H9 (cell line): Measurements from ENCODE around the gene BCHE. TPM values are rescaled to one million over a fixed set of nuclear protein-coding genes. Genes with fewer than 3 reads are reported as not detected.

Experiments used
- DNase-seq: peaks from one replicate; pipeline ENCODE4 v3.0.0-alpha.2; 2017
- H2AFZ ChIP-seq: one replicate; pipeline ENCODE4 v1.6.1; 2013; ENCODE audit warnings: mild to moderate bottlenecking, low read length, control low read depth, moderate library complexity
- H2AK5ac ChIP-seq: 2 replicates; pipeline ENCODE4 v1.6.1; 2013; ENCODE audit warnings: low read length, control low read depth, mixed read lengths; ENCODE audit not compliant: insufficient read length
- H2BK120ac ChIP-seq: one replicate; pipeline ENCODE4 v1.6.1; 2013; ENCODE audit warnings: low read depth, mild to moderate bottlenecking, low read length, control low read depth, inconsistent platforms; ENCODE audit not compliant: poor library complexity, severe bottlenecking
- H2BK12ac ChIP-seq: 2 replicates; pipeline ENCODE4 v1.6.1; 2013; ENCODE audit warnings: low read length, control low read depth, mixed read lengths, low read depth; ENCODE audit not compliant: insufficient read length
- H2BK15ac ChIP-seq: 2 replicates; pipeline ENCODE4 v1.6.1; 2013; ENCODE audit warnings: low read depth, low read length, control low read depth
- H2BK20ac ChIP-seq: one replicate; pipeline ENCODE4 v1.6.1; 2013; ENCODE audit warnings: low read depth, mild to moderate bottlenecking, low read length, control low read depth, inconsistent platforms; ENCODE audit not compliant: poor library complexity, severe bottlenecking
- H2BK5ac ChIP-seq: 2 replicates; pipeline ENCODE4 v1.6.1; 2013; ENCODE audit warnings: low read length, control low read depth, mixed read lengths; ENCODE audit not compliant: insufficient read length
- H3K14ac ChIP-seq: 2 replicates; pipeline ENCODE4 v1.6.1; 2013; ENCODE audit warnings: low read length, control low read depth; ENCODE audit not compliant: insufficient read depth
- H3K18ac ChIP-seq: 2 replicates; pipeline ENCODE4 v1.6.1; 2013; ENCODE audit warnings: low read depth, mild to moderate bottlenecking, mixed read lengths, low read length, control low read depth; ENCODE audit not compliant: insufficient read length
- H3K23ac ChIP-seq: 2 replicates; pipeline ENCODE4 v1.6.1; 2013; ENCODE audit warnings: low read length, control low read depth, mixed read lengths, low read depth; ENCODE audit not compliant: insufficient read length
- H3K23me2 ChIP-seq: 2 replicates; pipeline ENCODE4 v1.6.1; 2013; ENCODE audit warnings: low read depth, mild to moderate bottlenecking, mixed read lengths, low read length, control low read depth; ENCODE audit not compliant: insufficient read length, poor library complexity, severe bottlenecking
- H3K27ac ChIP-seq: 2 replicates; pipeline ENCODE4 v1.5.1; 2013; ENCODE audit warnings: low read length, control low read depth, mixed read lengths, low read depth; ENCODE audit not compliant: insufficient read length
- H3K27me3 ChIP-seq: 2 replicates; pipeline ENCODE4 v1.6.1; 2013; ENCODE audit warnings: low read length, control low read depth, inconsistent platforms; ENCODE audit not compliant: insufficient read depth
- H3K4ac ChIP-seq: 2 replicates; pipeline ENCODE4 v1.6.1; 2013; ENCODE audit warnings: low read depth, mild to moderate bottlenecking, control low read depth, inconsistent platforms, low read length, moderate library complexity
- H3K4me1 ChIP-seq: 2 replicates; pipeline ENCODE4 v1.6.1; 2013; ENCODE audit warnings: low read length, control low read depth, inconsistent platforms; ENCODE audit not compliant: insufficient read depth
- H3K4me2 ChIP-seq: 2 replicates; pipeline ENCODE4 v1.6.1; 2013; ENCODE audit warnings: low read length, control low read depth, mixed read lengths; ENCODE audit not compliant: insufficient read length, insufficient read depth
- H3K56ac ChIP-seq: 2 replicates; pipeline ENCODE4 v1.6.1; 2013; ENCODE audit warnings: low read depth, mild to moderate bottlenecking, mixed read lengths, low read length, control low read depth; ENCODE audit not compliant: insufficient read length
- H3K79me1 ChIP-seq: 2 replicates; pipeline ENCODE4 v1.6.1; 2013; ENCODE audit warnings: low read depth, mild to moderate bottlenecking, moderate library complexity, low read length, control low read depth, inconsistent platforms; ENCODE audit not compliant: insufficient read depth, poor library complexity, severe bottlenecking
- H3K79me2 ChIP-seq: 2 replicates; pipeline ENCODE4 v1.6.1; 2013; ENCODE audit warnings: low read length, control low read depth, inconsistent platforms; ENCODE audit not compliant: insufficient read depth
- H3K9ac ChIP-seq: 2 replicates; pipeline ENCODE4 v1.6.1; 2013; ENCODE audit warnings: low read length, control low read depth, mixed read lengths; ENCODE audit not compliant: insufficient read length; ENCODE audit errors: extremely low read depth
- H3K9me3 ChIP-seq: one replicate; pipeline ENCODE4 v1.6.1; 2013; ENCODE audit warnings: low read depth, low read length, inconsistent platforms; ENCODE audit not compliant: control insufficient read depth
- H3T11ph ChIP-seq: one replicate; pipeline ENCODE4 v1.6.1; 2013; ENCODE audit warnings: mild to moderate bottlenecking, low read length, control low read depth, inconsistent platforms
- H4K20me1 ChIP-seq: one replicate; pipeline ENCODE4 v1.6.1; 2013; ENCODE audit not compliant: control insufficient read depth, insufficient read length, insufficient read depth
- H4K5ac ChIP-seq: 2 replicates; pipeline ENCODE4 v1.6.1; 2013; ENCODE audit warnings: low read depth, mild to moderate bottlenecking, mixed read lengths, low read length, control low read depth; ENCODE audit not compliant: insufficient read length
- H4K8ac ChIP-seq: replicated peaks from 2 replicates; pipeline ENCODE4 v1.6.1; 2013; ENCODE audit warnings: low read length, control low read depth, mixed read lengths, low read depth; ENCODE audit not compliant: insufficient read length
- H4K91ac ChIP-seq: 2 replicates; pipeline ENCODE4 v1.6.1; 2013; ENCODE audit warnings: low read depth, mild to moderate bottlenecking, moderate library complexity, mixed read lengths, low read length, control low read depth; ENCODE audit not compliant: insufficient read length
- H3K27ac Mint-ChIP-seq, 3 experiments: 2 replicates in 2 of 3; 3 replicates in 1 of 3; pipeline ENCODE4 v1.8.0; 2020 to 2021; ENCODE audit warnings: mixed read lengths in 3 of 3, mild to moderate bottlenecking in 1 of 3, moderate library complexity in 1 of 3
- H3K27me3 Mint-ChIP-seq: 2 replicates; pipeline ENCODE4 v1.8.0; 2021; ENCODE audit warnings: low read depth, mild to moderate bottlenecking, moderate library complexity, mixed read lengths
- H3K36me3 Mint-ChIP-seq, 3 experiments: 2 replicates in 2 of 3; 3 replicates in 1 of 3; pipeline ENCODE4 v1.8.0; 2020 to 2021; ENCODE audit warnings: low read depth in 3 of 3, mixed read lengths in 3 of 3; ENCODE audit not compliant: insufficient read depth in 1 of 3
- H3K4me1 Mint-ChIP-seq, 2 experiments: 2 replicates each; pipeline ENCODE4 v1.8.0; 2020; ENCODE audit warnings: mixed read lengths in 2 of 2
- H3K4me3 Mint-ChIP-seq, 2 experiments: 2 replicates in 1 of 2; 3 replicates in 1 of 2; pipeline ENCODE4 v1.8.0; 2020 to 2021; ENCODE audit warnings: mild to moderate bottlenecking in 2 of 2, mixed read lengths in 2 of 2, moderate library complexity in 1 of 2
- H3K9me3 Mint-ChIP-seq, 2 experiments: 2 replicates in 1 of 2; 3 replicates in 1 of 2; pipeline ENCODE4 v1.8.0; 2020; ENCODE audit warnings: mild to moderate bottlenecking in 2 of 2, mixed read lengths in 2 of 2, moderate library complexity in 1 of 2
- WGBS: extraction: QIAGEN DNeasy Blood & Tissue Kit; methylation state at CpG from one replicate; pipeline ENCODE4 v1.1.7; 2013; ENCODE audit warnings: missing lambda C conversion rate, low lambda C conversion rate, mixed read lengths; ENCODE audit not compliant: insufficient read length; ENCODE audit errors: extremely low coverage; 5-methylcytosine and 5-hydroxymethylcytosine counted together
- total RNA-seq: library from RNA; stranded (reverse); gene quantifications from 2 replicates; pipeline ENCODE4 v1.2.1, GENCODE V29; 2021
- TF ChIP-seq, protein P1 (sequence below): fragments of 200-600 bp; sonication (generic); conservative IDR thresholded peaks from 3 replicates; pipeline ENCODE4 v1.8.0; 2021; ENCODE audit warnings: antibody characterized with exemption, mild to moderate bottlenecking

The BCHE gene
- total RNA-seq, 1 experiment from 2014 or later: 1.4 TPM

DNA sequence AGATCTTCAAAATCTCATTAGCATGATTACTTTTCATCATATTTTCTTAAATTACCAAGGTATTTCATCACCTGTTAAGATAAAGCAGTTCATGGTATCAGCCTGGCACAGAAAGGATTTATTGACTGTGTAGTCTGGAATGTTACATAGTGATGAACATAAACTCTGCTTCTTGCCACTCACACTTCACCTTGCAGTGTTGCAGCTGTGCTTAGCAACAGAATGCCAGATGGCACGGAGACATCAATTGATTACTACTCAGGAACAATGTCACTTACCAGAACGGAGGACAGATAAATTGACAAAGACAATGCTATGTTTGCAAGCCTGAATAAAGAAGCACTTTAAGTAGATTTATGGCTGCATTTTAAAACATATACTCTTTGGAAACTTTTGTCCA, 15.0 kb upstream of the BCHE start:
- H3K18ac ChIP-seq: no peak overlapping the region
- Mint-ChIP-seq H3K4me1 (no peaks in the 10 kb centered on the region; a peak in 1 of 4 replicates), H3K4me3 (no peak overlapping the region), H3K27me3 (no peaks in the 10 kb centered on the region), H3K36me3 (no peaks in the 10 kb centered on the region; a peak in 1 of 7 replicates), H3K27ac (no peak overlapping the region), H3K9me3 (0 out of 5 replicates have a peak, but pooled peaks cover 0 to 1% of the 10 kb centered on the region in 2 experiments)
- TF ChIP-seq, protein P1, sequence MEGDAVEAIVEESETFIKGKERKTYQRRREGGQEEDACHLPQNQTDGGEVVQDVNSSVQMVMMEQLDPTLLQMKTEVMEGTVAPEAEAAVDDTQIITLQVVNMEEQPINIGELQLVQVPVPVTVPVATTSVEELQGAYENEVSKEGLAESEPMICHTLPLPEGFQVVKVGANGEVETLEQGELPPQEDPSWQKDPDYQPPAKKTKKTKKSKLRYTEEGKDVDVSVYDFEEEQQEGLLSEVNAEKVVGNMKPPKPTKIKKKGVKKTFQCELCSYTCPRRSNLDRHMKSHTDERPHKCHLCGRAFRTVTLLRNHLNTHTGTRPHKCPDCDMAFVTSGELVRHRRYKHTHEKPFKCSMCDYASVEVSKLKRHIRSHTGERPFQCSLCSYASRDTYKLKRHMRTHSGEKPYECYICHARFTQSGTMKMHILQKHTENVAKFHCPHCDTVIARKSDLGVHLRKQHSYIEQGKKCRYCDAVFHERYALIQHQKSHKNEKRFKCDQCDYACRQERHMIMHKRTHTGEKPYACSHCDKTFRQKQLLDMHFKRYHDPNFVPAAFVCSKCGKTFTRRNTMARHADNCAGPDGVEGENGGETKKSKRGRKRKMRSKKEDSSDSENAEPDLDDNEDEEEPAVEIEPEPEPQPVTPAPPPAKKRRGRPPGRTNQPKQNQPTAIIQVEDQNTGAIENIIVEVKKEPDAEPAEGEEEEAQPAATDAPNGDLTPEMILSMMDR: no peak
- no peak overlapping the region for H3T11ph ChIP-seq
- H3K79me1 ChIP-seq: no peaks in the 10 kb centered on the region
- no peaks in the 10 kb centered on the region for H3K4me1 ChIP-seq
- no peak overlapping the region for H2AK5ac ChIP-seq
- H3K27ac ChIP-seq: no peak overlapping the region
- no peak overlapping the region for H2BK5ac ChIP-seq
- no peak overlapping the region for H3K9ac ChIP-seq
- H3K4ac ChIP-seq: no peak overlapping the region
- no peaks in the 10 kb centered on the region for H3K27me3 ChIP-seq
- no peak overlapping the region for H2BK120ac ChIP-seq
- no peaks in the 10 kb centered on the region for H3K79me2 ChIP-seq
- H3K4me2 ChIP-seq: no peak overlapping the region
- no CpG with 5 or more reads among the region's 2 CpGs for WGBS
- no peak overlapping the region for H2BK20ac ChIP-seq
- H3K9me3 ChIP-seq: no peaks in the 10 kb centered on the region
- no peak for DNase-seq
- no peak overlapping the region for H2BK12ac ChIP-seq
- no peak overlapping the region for H4K91ac ChIP-seq
- H3K14ac ChIP-seq: no peak overlapping the region
- no peak overlapping the region for H4K8ac ChIP-seq
- no peaks in the 10 kb centered on the region for H4K20me1 ChIP-seq
- H3K23me2 ChIP-seq: no peaks in the 10 kb centered on the region
- H2AFZ ChIP-seq: no peak overlapping the region
- H2BK15ac ChIP-seq: no peak overlapping the region
- H4K5ac ChIP-seq: no peak overlapping the region
- H3K23ac ChIP-seq: no peak overlapping the region
- H3K56ac ChIP-seq: no peak overlapping the region
